CD4-positive, alpha-beta T cell treated with Interferon gamma for 1 hour (primary cell): ENCODE data around the gene EPS15.
"Not testable (repeated sequence)": the region's sequence is repeated elsewhere in the genome, so short reads cannot be mapped to it uniquely, and the experiment has no call there.

Experiments
- DNase-seq: peaks from one replicate; pipeline ENCODE4 v3.0.0-alpha.2; 2020

The EPS15 gene

GRCh38 chr1:51519048-51519864 lies at the start of gene EPS15:
EPS15 (minus strand) TSS chr1:51519266; CDS start chr1:51519231, 35 bp downstream.
- peak; percentile 87 for DNase-seq

- DNase-seq = no peak
These were observed 49.3 kb upstream of the EPS15 start for GRCh38 chr1:51568231-51568935.

GRCh38 chr1:51567653-51568052 lies 48.6 kb upstream of the EPS15 start:
- no peak for DNase-seq

GRCh38 chr1:51566260-51566659 lies 47.2 kb upstream of the EPS15 start:
- no peak for DNase-seq

GRCh38 chr1:51565009-51565408 lies 45.9 kb upstream of the EPS15 start:
- no peak for DNase-seq

- no peak for DNase-seq
These were observed 45.1 kb upstream of the EPS15 start for GRCh38 chr1:51564124-51564523.

- no peak for DNase-seq
These were observed 42.6 kb upstream of the EPS15 start for GRCh38 chr1:51561702-51562101.

- DNase-seq = not testable (repeated sequence)
These were observed 41.8 kb upstream of the EPS15 start for GRCh38 chr1:51560895-51561294.

- DNase-seq = no peak
These were observed 41.0 kb upstream of the EPS15 start for GRCh38 chr1:51560034-51560433.

GRCh38 chr1:51559501-51559900 lies 40.4 kb upstream of the EPS15 start:
- no peak for DNase-seq

- no peak for DNase-seq
These were observed 40.0 kb upstream of the EPS15 start for GRCh38 chr1:51559064-51559500.

- DNase-seq = no peak
These were observed 39.4 kb upstream of the EPS15 start for GRCh38 chr1:51558375-51558924.

GRCh38 chr1:51557168-51557567 lies 38.1 kb upstream of the EPS15 start:
- DNase-seq = no peak

- no peak for DNase-seq
These were observed 37.0 kb upstream of the EPS15 start for GRCh38 chr1:51555866-51556619.

GRCh38 chr1:51553911-51554310 lies 34.8 kb upstream of the EPS15 start:
- DNase-seq = no peak

GRCh38 chr1:51552929-51553807 lies 34.1 kb upstream of the EPS15 start:
- no peak for DNase-seq

GRCh38 chr1:51551848-51552296 lies 32.8 kb upstream of the EPS15 start:
- DNase-seq = no peak

GRCh38 chr1:51551081-51551480 lies 32.0 kb upstream of the EPS15 start:
- no peak for DNase-seq

GRCh38 chr1:51549901-51550300 lies 30.8 kb upstream of the EPS15 start:
- DNase-seq = no peak

GRCh38 chr1:51549016-51549619 lies 30.1 kb upstream of the EPS15 start:
- peak; percentile 3 for DNase-seq

GRCh38 chr1:51543858-51544257 lies 24.8 kb upstream of the EPS15 start:
- no peak for DNase-seq
